IPS-11a (cell line): ENCODE data around the gene OTUD1.

Experiments used
- H3K4me3 ChIP-seq: one replicate; pipeline ENCODE4 v1.5.1; 2013; ENCODE audit warnings: low read depth, low read length, control low read depth

Gene OTUD1

DNA sequence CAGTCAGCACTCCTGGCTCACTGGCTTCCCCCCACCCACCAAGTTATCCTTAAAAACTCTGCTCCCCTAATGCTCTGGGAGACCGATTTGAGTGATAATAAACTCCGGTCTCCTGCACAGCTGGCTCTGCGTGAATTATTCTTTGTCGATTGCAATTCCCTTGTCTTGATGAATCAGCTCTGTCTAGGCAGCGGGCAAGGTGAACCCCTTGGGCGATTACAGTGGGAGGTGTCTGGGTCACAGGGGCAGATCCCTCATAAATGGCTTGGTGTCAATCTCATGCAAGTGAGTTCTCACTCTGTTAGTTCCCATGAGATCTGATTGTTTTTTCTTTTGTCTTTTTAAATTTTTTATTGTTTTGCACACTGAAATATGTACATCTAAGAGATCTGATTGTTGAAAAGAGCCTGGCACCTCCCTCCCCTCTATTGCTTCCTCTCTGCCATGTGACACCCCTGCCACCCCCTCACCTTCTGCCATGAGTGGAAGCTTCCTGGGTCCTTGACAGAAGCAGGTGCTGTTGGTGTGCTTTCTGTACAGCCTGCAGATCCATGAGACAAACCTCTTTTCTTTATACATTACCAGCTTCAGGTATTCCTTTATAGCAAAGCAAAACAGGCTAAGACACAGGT lies 20.5 kb downstream of the OTUD1 start:
- no peak overlapping the region for H3K4me3 ChIP-seq

DNA sequence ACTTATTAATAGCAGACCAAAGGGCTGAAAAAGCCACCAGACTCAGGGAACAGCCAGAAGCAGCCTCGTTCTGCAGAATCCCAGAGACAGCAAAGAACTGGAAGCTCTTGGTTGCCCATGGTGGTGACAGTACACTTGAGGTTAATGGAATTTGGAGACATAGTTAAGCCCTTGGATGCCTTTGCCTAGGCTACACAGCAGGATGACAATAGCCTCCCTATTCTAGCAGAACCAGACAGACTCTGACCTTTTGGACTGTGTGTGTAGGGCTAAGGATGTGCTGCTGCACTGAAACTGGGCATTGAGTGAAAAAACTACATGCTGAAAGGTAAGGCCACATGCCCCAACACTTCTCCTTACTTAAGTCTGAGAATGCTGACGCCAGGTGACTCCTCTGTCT lies 22.7 kb downstream of the OTUD1 start:
- H3K4me3 ChIP-seq = no peak overlapping the region

DNA sequence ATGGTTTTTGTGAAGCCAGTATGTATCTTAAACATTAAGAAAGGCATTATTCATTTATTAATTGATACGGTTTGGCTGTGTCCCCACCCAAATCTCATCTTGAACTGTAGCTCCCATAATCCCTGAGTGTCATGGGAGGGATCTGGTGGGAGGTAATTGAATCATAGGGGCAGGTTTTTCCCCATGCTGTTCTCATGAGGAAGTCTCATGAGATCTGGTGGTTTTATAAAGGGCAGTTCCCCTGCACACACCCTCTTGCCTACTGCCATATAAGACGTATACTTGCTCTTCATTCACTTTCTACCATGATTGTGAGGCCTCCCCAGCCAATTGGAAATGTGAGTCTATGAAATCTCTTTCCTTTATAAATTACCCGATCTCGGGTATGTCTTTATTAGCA lies 28.1 kb downstream of the OTUD1 start:
- no peak overlapping the region for H3K4me3 ChIP-seq

GRCh38 chr10:23467548-23467947 lies 28.7 kb downstream of the OTUD1 start:
- no peak overlapping the region for H3K4me3 ChIP-seq

DNA sequence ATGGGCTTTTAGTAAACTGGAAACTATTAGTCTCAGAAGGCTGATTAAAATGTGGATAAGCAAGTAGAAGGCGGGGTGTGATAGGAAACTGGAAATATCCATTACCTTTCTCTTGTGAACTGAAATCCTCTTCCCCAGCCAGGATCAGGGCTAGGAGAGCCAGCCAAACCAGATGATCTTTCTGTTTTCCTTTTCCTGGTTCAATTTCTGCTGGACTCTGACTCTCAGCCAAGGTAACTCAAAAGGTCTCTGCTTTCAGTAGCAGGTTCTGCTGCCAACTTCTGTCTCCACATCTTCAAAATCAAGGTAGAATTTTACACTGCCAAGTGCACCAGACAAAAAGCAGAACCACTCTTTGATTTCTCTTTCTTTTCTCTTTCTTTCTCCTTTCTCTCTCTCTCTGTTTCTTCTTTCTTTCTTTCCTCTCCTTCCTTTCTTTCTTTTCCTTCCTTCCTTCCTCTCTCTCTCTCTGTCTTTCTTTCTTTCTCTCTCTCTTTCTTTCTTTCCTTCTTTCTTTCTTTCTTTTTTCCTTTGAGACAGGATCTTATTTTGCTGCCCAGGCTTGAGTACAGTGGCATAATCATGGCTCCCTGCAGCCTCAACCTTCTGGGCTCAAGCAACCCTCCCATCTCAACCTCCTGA lies 30.8 kb downstream of the OTUD1 start:
- no peak overlapping the region for H3K4me3 ChIP-seq

- H3K4me3 ChIP-seq = no peak overlapping the region
Measured at GRCh38 chr10:23472181-23472580, 33.3 kb downstream of the OTUD1 start.

GRCh38 chr10:23474081-23474480 lies 35.2 kb downstream of the OTUD1 start:
- no peak overlapping the region for H3K4me3 ChIP-seq

DNA sequence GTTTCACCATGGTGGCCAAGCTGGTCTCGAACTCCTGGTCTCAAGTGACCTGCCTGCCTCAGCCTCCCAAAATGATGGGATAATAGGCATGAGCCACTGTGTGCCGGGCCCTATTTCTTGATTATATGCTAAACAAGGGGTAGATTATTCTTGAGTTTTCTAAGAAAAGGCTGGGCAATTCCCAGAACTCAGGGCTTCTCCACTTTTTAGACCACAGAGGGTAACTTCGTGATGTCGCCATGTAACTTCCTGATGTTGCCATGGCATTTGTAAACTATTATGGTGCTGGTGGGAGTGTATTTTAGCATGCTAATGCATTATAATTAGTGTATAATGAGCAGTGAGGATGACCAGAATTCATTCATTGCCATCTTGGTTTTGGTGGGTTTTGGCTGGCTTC lies 35.8 kb downstream of the OTUD1 start:
- H3K4me3 ChIP-seq = no peak overlapping the region

- H3K4me3 ChIP-seq = no peak overlapping the region
Measured at GRCh38 chr10:23478570-23478969, 39.7 kb downstream of the OTUD1 start.

DNA sequence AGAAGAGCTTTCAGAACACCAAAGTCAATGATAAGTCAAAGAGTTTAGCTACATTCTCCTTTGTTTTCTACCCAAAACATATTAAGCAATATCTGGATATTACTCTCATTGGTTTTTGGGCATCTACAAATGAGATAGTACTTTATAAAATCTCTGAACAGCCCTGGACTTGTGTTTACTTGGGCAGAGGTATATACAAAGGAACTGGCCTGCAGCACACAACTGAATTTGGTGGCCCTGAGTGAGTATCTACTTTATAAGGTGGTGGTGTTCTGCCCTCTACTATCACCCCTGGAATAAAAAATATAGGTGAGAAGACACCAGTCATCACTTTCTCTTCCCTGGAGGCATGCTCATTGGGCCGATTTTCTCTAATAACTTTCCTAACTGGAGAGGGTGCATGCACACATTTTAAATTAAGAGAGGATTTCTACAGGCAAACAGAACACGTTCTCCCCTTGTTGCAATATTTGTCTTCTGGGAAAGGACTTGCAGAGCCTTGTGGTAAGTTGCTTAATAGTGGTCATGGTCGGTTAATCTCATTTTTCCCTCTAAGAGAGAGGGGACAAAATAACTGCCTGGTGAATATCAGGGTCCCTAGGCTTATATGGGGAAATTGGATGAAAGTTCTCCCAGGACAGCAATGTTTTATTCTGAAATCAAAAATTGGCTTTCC lies 41.1 kb downstream of the OTUD1 start:
- H3K4me3 ChIP-seq = no peak overlapping the region

DNA sequence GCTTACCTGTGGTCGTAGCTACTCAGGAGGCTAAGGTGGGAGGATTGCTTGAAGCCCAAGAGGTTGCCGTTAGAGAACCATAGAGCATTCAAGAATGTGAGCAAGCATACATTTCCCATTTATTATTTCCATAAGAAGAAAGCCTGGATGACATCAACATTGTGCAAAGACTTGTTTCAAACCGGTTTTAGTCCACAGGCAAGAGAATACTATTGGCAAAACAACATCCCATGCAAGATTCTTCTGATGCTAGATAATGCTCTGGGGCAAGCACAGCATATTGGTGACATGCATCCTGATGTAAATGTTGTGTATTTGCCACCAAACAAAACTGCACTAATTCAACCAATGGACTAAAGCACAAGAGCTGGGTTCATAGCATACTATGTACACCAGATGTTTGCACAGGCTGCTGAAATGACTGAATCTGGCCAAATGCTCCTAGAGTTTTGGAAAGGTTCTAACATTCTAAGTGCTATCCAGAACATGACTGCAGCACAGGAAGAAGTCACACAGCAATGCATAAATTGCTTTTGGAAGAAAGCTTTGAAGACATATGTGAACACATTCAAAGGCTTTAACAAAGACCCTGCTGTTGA lies 42.6 kb downstream of the OTUD1 start:
- no peak overlapping the region for H3K4me3 ChIP-seq

- H3K4me3 ChIP-seq = no peak overlapping the region
Measured at GRCh38 chr10:23490115-23490514, 51.2 kb downstream of the OTUD1 start.
